ENCODE data around the gene SP2. TPM values are rescaled to one million over a fixed set of nuclear protein-coding genes. Genes with fewer than 3 reads are reported as not detected.

The SP2 gene
- total and polyA plus RNA-seq, 2 donors (not counting 1 experiment from before 2014, with no cell fraction given) = 25.4 to 32.5 TPM

DNA sequence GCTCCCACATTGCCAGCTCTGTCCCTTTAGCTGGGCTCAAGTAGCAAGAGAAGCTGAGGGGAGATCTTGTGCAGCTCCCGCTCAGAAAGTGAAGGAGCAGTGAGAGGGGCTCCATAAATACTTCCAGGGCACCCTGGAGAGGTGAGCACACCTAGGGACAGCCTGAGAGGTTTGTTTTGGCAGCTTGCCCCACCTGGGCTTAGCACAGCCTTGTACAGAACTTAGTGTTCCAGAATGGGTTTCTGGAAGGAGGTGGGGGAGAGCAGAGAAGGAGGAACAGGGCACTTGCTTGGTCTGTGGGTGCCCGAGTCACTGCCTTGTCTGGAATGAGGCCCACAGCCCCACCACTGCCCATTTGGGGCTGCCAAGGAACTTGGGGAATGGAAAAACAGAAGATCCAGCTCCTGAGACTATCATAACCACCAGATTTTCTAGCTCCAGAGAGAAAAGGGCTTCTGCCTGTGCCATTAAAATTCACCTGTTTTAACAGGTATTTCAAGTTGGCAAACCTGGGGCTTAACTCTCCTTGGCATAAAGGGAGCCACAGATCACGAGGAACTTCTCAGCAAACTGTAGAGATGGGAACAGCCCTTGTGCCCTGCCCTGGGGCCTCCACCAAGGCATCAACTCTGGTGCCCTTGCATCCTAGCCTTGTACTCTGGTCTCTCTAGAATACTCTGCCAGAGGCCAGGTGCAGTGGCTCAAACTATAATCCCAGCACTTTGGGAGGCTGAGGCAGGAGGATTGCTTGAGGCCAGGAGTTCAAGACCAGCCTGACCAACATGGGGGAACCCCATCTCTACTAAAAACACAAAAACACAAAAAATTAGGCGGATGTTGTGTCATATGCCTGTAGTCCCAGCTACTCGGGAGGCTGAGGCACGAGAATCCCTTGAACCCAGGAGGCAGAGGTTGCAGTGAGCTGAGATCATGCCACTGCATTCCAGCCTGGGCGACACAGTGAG, 59.7 kb downstream of the SP2 start:
- intact Hi-C loops (cut with micrococcal nuclease) = no loop called here
- Histone ChIP-seq H3K4me2 (replicated peaks; ENCODE audit: low read depth, low read length, poor library complexity, severe bottlenecking) (no peak overlapping the region), H3K9ac (ENCODE audit: low read length) (no peak overlapping the region), H3K27me3 (replicated peaks in 1 of 4; ENCODE audit: control extremely low read depth in 1 of 4, control insufficient read depth in 3 of 4, insufficient read depth in 4 of 4, low read length in 3 of 4) (no peaks in the 10 kb centered on the region), H3K36me3 (replicated peaks in 1 of 2; ENCODE audit: control extremely low read depth in 1 of 2, control insufficient read depth in 1 of 2, extremely low read depth in 1 of 2, insufficient read depth in 2 of 2, low read length in 1 of 2) (no peaks in the 10 kb centered on the region), H3K79me2 (ENCODE audit: control insufficient read depth, insufficient read depth, low read length) (no peaks in the 10 kb centered on the region), H2AFZ (ENCODE audit: insufficient read depth, low read depth, low read length, poor library complexity, severe bottlenecking) (no peak overlapping the region), H3K4me3 (ENCODE audit: control extremely low read depth in 1 of 5, extremely low read depth in 1 of 5, insufficient read depth in 1 of 5, low read depth in 2 of 5, low read length in 4 of 5) (no peak overlapping the region), H3K9me3 (ENCODE audit: control extremely low read depth in 1 of 3, control insufficient read depth in 2 of 3, insufficient read depth in 1 of 3, low read length in 2 of 3) (no peaks in the 10 kb centered on the region), H4K20me1 (ENCODE audit: control insufficient read depth, insufficient read depth, low read length, poor library complexity, severe bottlenecking) (no peaks in the 10 kb centered on the region), H3K4me1 (ENCODE audit: control insufficient read depth in 2 of 2, insufficient read depth in 2 of 2, low read length in 2 of 2) (no peaks in the 10 kb centered on the region), H3K27ac (ENCODE audit: low read length in 2 of 2) (no peak overlapping the region)
- Mint-ChIP-seq H3K27me3 (no peaks in the 10 kb centered on the region), H3K9me3 (ENCODE audit: insufficient read depth) (no peaks in the 10 kb centered on the region), H3K4me1 (no peaks in the 10 kb centered on the region), H3K4me3 (no peak overlapping the region), H3K27ac (no peak overlapping the region)
- WGBS (ENCODE audit: insufficient coverage) = 92% methylated on average over 5 of the region's 7 CpGs
- no peak for DNase-seq
- no peak for ATAC-seq (ENCODE audit: low read depth)
- TF ChIP-seq, protein P1, sequence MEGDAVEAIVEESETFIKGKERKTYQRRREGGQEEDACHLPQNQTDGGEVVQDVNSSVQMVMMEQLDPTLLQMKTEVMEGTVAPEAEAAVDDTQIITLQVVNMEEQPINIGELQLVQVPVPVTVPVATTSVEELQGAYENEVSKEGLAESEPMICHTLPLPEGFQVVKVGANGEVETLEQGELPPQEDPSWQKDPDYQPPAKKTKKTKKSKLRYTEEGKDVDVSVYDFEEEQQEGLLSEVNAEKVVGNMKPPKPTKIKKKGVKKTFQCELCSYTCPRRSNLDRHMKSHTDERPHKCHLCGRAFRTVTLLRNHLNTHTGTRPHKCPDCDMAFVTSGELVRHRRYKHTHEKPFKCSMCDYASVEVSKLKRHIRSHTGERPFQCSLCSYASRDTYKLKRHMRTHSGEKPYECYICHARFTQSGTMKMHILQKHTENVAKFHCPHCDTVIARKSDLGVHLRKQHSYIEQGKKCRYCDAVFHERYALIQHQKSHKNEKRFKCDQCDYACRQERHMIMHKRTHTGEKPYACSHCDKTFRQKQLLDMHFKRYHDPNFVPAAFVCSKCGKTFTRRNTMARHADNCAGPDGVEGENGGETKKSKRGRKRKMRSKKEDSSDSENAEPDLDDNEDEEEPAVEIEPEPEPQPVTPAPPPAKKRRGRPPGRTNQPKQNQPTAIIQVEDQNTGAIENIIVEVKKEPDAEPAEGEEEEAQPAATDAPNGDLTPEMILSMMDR (IDR thresholded peaks at IDR 0.05) = no peak
- no peak for TF ChIP-seq EZH2 (IDR thresholded peaks at IDR 0.05; ENCODE audit: borderline replicate concordance, insufficient read depth, low read depth, low read length, poor library complexity, severe bottlenecking)
- ChIA-PET POLR2A (interaction anchor here (1.7 kb wide), 1 partner anchor 15 kb away, joined by 4 read pairs; the partner anchor contains the start of gene CDK5RAP3), CTCF (interaction anchor here (0.6 to 2.1 kb wide), 4 partner anchors 9 to 13 kb away, joined by 3 to 9 read pairs (median 6); partner anchors contain the start of gene PNPO)

Data from B cell (primary cell).